HCT116 (cell line): Measurements from ENCODE around the gene FNBP1L. TPM values are rescaled to one million over a fixed set of nuclear protein-coding genes. Genes with fewer than 3 reads are reported as not detected.

ENCODE experiments used
- ATAC-seq: fragments of 200-7000 bp; cut with Tn5 transposase; 2 replicates; pipeline ENCODE4 v1.9.1; 2020; ENCODE audit warnings: mild to moderate bottlenecking, moderate library complexity
- BruUV-seq: library from RNA; stranded (reverse); fragments of 400-500 nt; replicated peaks from 2 replicates; lab custom pipeline; 2021; lab: Mats Ljungman, UMichigan
- CTCF ChIA-PET: fragments of 300-600 bp; sonication (Branson Sonifier 250); formaldehyde crosslinking; loops from one replicate; lab custom pipeline; 2021; ENCODE audit warnings: antibody characterized with exemption; lab: Charles Lee
- POLR2A ChIA-PET: fragments of 300-600, 350-600 bp; sonication (Branson Sonifier 250); formaldehyde crosslinking; loops from one replicate; lab custom pipeline; 2021; ENCODE audit warnings: antibody characterized with exemption; lab: Charles Lee
- RAD21 ChIA-PET, 2 experiments: fragments of 300-600 bp; sonication (Branson Sonifier 250); formaldehyde crosslinking; loops; one replicate each; lab custom pipeline; 2023; ENCODE audit warnings: low total read pairs in 2 of 2; ENCODE audit not compliant: uncharacterized antibody in 2 of 2, unreplicated experiment in 2 of 2, low non-redundant PET in 1 of 2; lab: Charles Lee
- DNase-seq: peaks from one replicate; pipeline ENCODE4 v3.0.0-alpha.2; 2010; ENCODE audit warnings: low read depth, low spot score
- H2AFZ ChIP-seq: fragments of 200-600 bp; shearing (Covaris generic), sonication (generic); 2 replicates; pipeline ENCODE4 v1.6.1; 2017; ENCODE audit warnings: low read depth, mixed run types, mixed read lengths, antibody characterized with exemption, low read length; ENCODE audit not compliant: poor library complexity, severe bottlenecking
- H3K27ac ChIP-seq: 2 replicates; pipeline ENCODE4 v1.5.1; 2012; ENCODE audit warnings: low read depth, low read length
- H3K27me3 ChIP-seq: fragments of 200-600 bp; sonication (generic); 2 replicates; pipeline ENCODE4 v1.6.1; 2016; ENCODE audit warnings: mixed run types, low read length, mixed read lengths; ENCODE audit not compliant: insufficient read depth
- H3K36me3 ChIP-seq, 2 experiments: fragments of 200-500 bp in 1 of 2; fragments of 200-600 bp in 1 of 2; sonication (Bioruptor generic) in 1 of 2; sonication (generic) in 1 of 2; 2 replicates each; pipeline versions ENCODE4 v1.5.1 to v1.6.1; 2014 to 2016; ENCODE audit warnings: low read length in 2 of 2, inconsistent platforms in 1 of 2, mixed read lengths in 1 of 2, mixed run types in 1 of 2; ENCODE audit not compliant: insufficient read depth in 2 of 2, control insufficient read depth in 1 of 2
- H3K4me1 ChIP-seq, 2 experiments: fragments of 200-600 bp in 1 of 2; sonication (generic) in 1 of 2; 2 replicates each; pipeline versions ENCODE4 v1.5.1 to v1.6.1; 2012 to 2017; ENCODE audit warnings: low read length in 2 of 2, inconsistent platforms in 1 of 2, mild to moderate bottlenecking in 1 of 2, mixed read lengths in 1 of 2, mixed run types in 1 of 2, moderate library complexity in 1 of 2; ENCODE audit not compliant: insufficient read depth in 2 of 2, control insufficient read depth in 1 of 2
- H3K4me2 ChIP-seq: fragments of 200-600 bp; sonication (generic); 2 replicates; pipeline ENCODE4 v1.6.1; 2017; ENCODE audit warnings: mixed run types, low read length, mixed read lengths
- H3K4me3 ChIP-seq, 2 experiments: fragments of 200-600 bp in 1 of 2; sonication (generic) in 1 of 2; replicated peaks in 1 of 2; 2 replicates each; pipeline ENCODE4 v1.5.1; 2011 to 2016; ENCODE audit warnings: low read length in 2 of 2, control low read depth in 1 of 2, low read depth in 1 of 2, mild to moderate bottlenecking in 1 of 2, mixed read lengths in 1 of 2, mixed run types in 1 of 2
- H3K79me2 ChIP-seq: fragments of 200-600 bp; sonication (generic); 2 replicates; pipeline ENCODE4 v1.6.1; 2017; ENCODE audit warnings: mild to moderate bottlenecking, mixed run types, low read length, moderate library complexity, mixed read lengths; ENCODE audit not compliant: insufficient read depth
- H3K9ac ChIP-seq: fragments of 200-600 bp; sonication (generic); 2 replicates; pipeline ENCODE4 v1.6.1; 2016; ENCODE audit warnings: low read length, mixed read lengths
- H3K9me2 ChIP-seq: fragments of 200-600 bp; sonication (generic), shearing (Covaris generic); 2 replicates; pipeline ENCODE4 v1.6.1; 2017; ENCODE audit warnings: mixed run types, mild to moderate bottlenecking, moderate library complexity; ENCODE audit not compliant: insufficient read depth
- H3K9me3 ChIP-seq, 2 experiments: fragments of 200-500 bp in 1 of 2; fragments of 200-600 bp in 1 of 2; sonication (Bioruptor generic) in 1 of 2; sonication (generic) in 1 of 2; 2 replicates each; pipeline ENCODE4 v1.6.1; 2014 to 2017; ENCODE audit warnings: low read length in 2 of 2, mixed read lengths in 2 of 2, inconsistent platforms in 1 of 2, low read depth in 1 of 2, mild to moderate bottlenecking in 1 of 2, mixed run types in 1 of 2, moderate library complexity in 1 of 2; ENCODE audit not compliant: control insufficient read depth in 1 of 2, insufficient read depth in 1 of 2
- H4K20me1 ChIP-seq: fragments of 200-600 bp; sonication (generic), shearing (Covaris generic); 2 replicates; pipeline ENCODE4 v1.6.1; 2017; ENCODE audit warnings: mixed run types, mild to moderate bottlenecking, moderate library complexity; ENCODE audit not compliant: insufficient read depth
- ATF3 ChIP-seq: IDR thresholded peaks from 2 replicates; pipeline ENCODE4 v1.6.1; 2012
- CEBPB ChIP-seq: IDR thresholded peaks from 2 replicates; pipeline ENCODE4 v1.6.1; 2012; ENCODE audit warnings: low read depth
- ELF1 ChIP-seq: IDR thresholded peaks from 2 replicates; pipeline ENCODE4 v1.6.1; 2012; ENCODE audit warnings: low read depth, borderline replicate concordance
- EZH2 ChIP-seq: fragments of 200-600 bp; sonication (generic); IDR thresholded peaks from 2 replicates; pipeline ENCODE4 v1.6.1; 2017; ENCODE audit warnings: antibody characterized with exemption, mixed run types
- EZH2phosphoT487 ChIP-seq: fragments of 200-600 bp; IDR thresholded peaks from 2 replicates; pipeline ENCODE4 v1.6.1; 2018; ENCODE audit warnings: antibody characterized with exemption, borderline replicate concordance
- JUND ChIP-seq: IDR thresholded peaks from 2 replicates; pipeline ENCODE4 v1.6.1; 2012
- POLR2A ChIP-seq: IDR thresholded peaks from 2 replicates; pipeline ENCODE4 v1.7.0; 2011; ENCODE audit warnings: borderline replicate concordance; ENCODE audit not compliant: insufficient read depth, insufficient read length; ENCODE audit errors: extremely low read depth
- POLR2AphosphoS5 ChIP-seq: IDR thresholded peaks from 2 replicates; pipeline ENCODE4 v1.6.1; 2011; ENCODE audit warnings: mild to moderate bottlenecking, low read depth, low read length, moderate library complexity
- SIN3A ChIP-seq: IDR thresholded peaks from 2 replicates; pipeline ENCODE4 v1.6.1; 2012; ENCODE audit warnings: low read depth
- SP1 ChIP-seq: IDR thresholded peaks from 2 replicates; pipeline ENCODE4 v1.6.1; 2012; ENCODE audit warnings: low read depth
- SRF ChIP-seq: IDR thresholded peaks from 2 replicates; pipeline ENCODE4 v1.6.1; 2012; ENCODE audit warnings: low read depth
- YY1 ChIP-seq: IDR thresholded peaks from 2 replicates; pipeline ENCODE4 v1.6.1; 2011; ENCODE audit warnings: low read length, low read depth, moderate library complexity, mild to moderate bottlenecking; ENCODE audit not compliant: insufficient replicate concordance; ENCODE audit errors: extremely low read depth
- ZBTB33 ChIP-seq: IDR thresholded peaks from 2 replicates; pipeline ENCODE4 v1.6.1; 2011; ENCODE audit warnings: mild to moderate bottlenecking, low read length, moderate library complexity; ENCODE audit not compliant: insufficient replicate concordance; ENCODE audit errors: extremely low read depth
- ZFX ChIP-seq: fragments of 450-650 bp; IDR thresholded peaks from 2 replicates; pipeline ENCODE4 v1.6.1; 2017
- ZNF274 ChIP-seq: fragments of 200-500 bp; sonication (Bioruptor generic); IDR thresholded peaks from 2 replicates; pipeline ENCODE4 v1.6.1; 2014; ENCODE audit warnings: mild to moderate bottlenecking, low read depth, low read length, inconsistent platforms
- intact Hi-C: fragments of 100-400 bp; cut with micrococcal nuclease; formaldehyde crosslinking; loops from 2 replicates; pipeline ENCODE4 v1.10.0; 2022
- total RNA-seq: library from RNA; stranded (reverse); gene quantifications from one replicate; pipeline ENCODE4 v1.2.1, GENCODE V29; 2021; ENCODE audit not compliant: unreplicated experiment

The FNBP1L gene
- total RNA-seq, 1 experiment from 2014 or later = 26.1 TPM

GRCh38 chr1:93528412-93528811 is 80.5 kb downstream of the FNBP1L start:
- peaks cover 0 to 4% of the 10 kb centered on the region in 2 experiments; a peak in 1 of 4 replicates for H3K36me3 ChIP-seq
- RAD21 ChIA-PET = no interaction called here
- BruUV-seq = no TSS peak
- no peak for TF ChIP-seq POLR2AphosphoS5
- no peak for TF ChIP-seq JUND
- TF ChIP-seq CEBPB = no peak
- no peak for TF ChIP-seq YY1
- TF ChIP-seq ZFX = no peak
- TF ChIP-seq ZBTB33 = no peak
- TF ChIP-seq EZH2 = no peak
- no peak for TF ChIP-seq POLR2A
- no peak for TF ChIP-seq ZNF274
- no peak for TF ChIP-seq SIN3A
- intact Hi-C loops = no loop called here
- CTCF ChIA-PET = no interaction called here
- no peak overlapping the region for H3K4me2 ChIP-seq
- no peaks in the 10 kb centered on the region for H3K27me3 ChIP-seq
- ATAC-seq = no peak
- no peaks in the 10 kb centered on the region for H4K20me1 ChIP-seq
- POLR2A ChIA-PET = no interaction called here
- H3K27ac ChIP-seq = no peak overlapping the region
- no peaks in the 10 kb centered on the region for H3K9me3 ChIP-seq
- no peak overlapping the region for H2AFZ ChIP-seq
- no peak overlapping the region for H3K9ac ChIP-seq
- no peaks in the 10 kb centered on the region for H3K9me2 ChIP-seq
- no peaks in the 10 kb centered on the region for H3K4me1 ChIP-seq
- no peak for DNase-seq
- no peak overlapping the region for H3K4me3 ChIP-seq
- H3K79me2 ChIP-seq = no peaks in the 10 kb centered on the region

- CTCF ChIA-PET = no interaction called here
- POLR2A ChIA-PET = no interaction called here
Measured at GRCh38 chr1:93531193-93531592, 83.3 kb downstream of the FNBP1L start.

More at GRCh38 chr1:93531193-93531592, 83.3 kb downstream of the FNBP1L start:
- Histone ChIP-seq H3K27ac (no peak overlapping the region), H3K27me3 (no peaks in the 10 kb centered on the region), H4K20me1 (no peaks in the 10 kb centered on the region), H3K36me3 (peaks cover 0 to 6% of the 10 kb centered on the region in 2 experiments; a peak in 1 of 4 replicates), H3K4me3 (no peak overlapping the region), H3K79me2 (no peaks in the 10 kb centered on the region), H2AFZ (no peak overlapping the region), H3K9ac (no peak overlapping the region), H3K4me1 (no peaks in the 10 kb centered on the region), H3K9me3 (no peaks in the 10 kb centered on the region), H3K9me2 (no peaks in the 10 kb centered on the region), H3K4me2 (no peak overlapping the region)
- RAD21 ChIA-PET = no interaction called here
- TF ChIP-seq ZNF274 = no peak
- TF ChIP-seq ELF1 = no peak
- no peak for TF ChIP-seq EZH2phosphoT487
- TF ChIP-seq SP1 = no peak
- no peak for TF ChIP-seq ZBTB33
- no peak for TF ChIP-seq ATF3
- TF ChIP-seq SRF = no peak
- no peak for ATAC-seq
- BruUV-seq = no TSS peak
- DNase-seq = no peak
- intact Hi-C loops = no loop called here
